ENCODE results near the gene BIRC2.

DNA sequence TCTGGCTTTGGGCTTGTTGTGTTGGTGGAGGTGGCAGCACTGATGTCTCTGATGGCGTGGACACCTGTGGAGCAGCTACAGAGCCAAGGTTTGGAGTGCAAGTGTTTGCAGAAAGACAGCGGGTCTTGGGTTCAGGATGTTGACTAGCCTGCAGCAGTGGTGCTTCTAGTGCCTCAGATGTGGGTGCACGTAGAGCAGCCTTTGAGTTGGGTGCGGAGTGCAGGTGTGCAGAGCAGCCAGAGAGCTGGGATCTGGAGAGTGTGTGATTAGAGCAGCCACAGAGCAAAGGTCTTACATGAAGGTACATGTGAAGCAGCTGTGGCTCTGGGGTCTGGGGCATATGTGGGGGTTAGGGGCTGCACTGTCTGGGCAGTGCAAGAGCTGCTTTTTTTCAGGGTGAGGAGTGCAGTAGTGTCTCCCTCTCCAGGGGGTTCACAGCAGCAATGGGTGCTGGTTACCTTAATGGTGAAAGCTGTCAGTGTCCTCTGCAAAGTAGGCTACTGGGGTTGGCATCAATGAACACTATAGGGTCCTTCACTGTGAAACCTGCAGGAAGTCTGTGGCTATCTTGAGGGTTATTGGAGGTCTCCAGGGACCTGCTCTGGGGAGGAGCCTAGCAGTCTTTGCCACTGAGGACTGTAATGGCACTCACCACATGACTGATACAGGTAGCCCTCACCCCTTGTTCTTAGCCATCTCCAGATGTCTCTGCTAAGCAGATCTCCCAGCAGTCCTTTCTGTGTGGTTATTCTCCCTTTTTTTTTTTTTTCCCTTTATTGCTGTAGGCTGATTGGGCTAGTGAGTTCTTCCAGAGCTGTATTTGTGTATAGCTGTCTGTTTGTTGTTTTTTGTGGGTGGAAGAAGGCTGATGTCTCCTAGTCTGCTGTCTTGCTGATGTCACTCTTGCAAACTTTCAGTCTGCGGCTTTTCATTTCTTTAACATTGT lies 14.3 kb downstream of the BIRC2 start:
- TF ChIP-seq ZNF660 (tag by site-specific recombination; IDR thresholded peaks at IDR 0.05), result no peak
- TF ChIP-seq ZNF366 (tag by site-specific recombination; conservative IDR thresholded peaks at IDR 0.05), result no peak
- no peak for TF ChIP-seq ZNF146 (tag by site-specific recombination; IDR thresholded peaks at IDR 0.05)
- TF ChIP-seq, protein P1, sequence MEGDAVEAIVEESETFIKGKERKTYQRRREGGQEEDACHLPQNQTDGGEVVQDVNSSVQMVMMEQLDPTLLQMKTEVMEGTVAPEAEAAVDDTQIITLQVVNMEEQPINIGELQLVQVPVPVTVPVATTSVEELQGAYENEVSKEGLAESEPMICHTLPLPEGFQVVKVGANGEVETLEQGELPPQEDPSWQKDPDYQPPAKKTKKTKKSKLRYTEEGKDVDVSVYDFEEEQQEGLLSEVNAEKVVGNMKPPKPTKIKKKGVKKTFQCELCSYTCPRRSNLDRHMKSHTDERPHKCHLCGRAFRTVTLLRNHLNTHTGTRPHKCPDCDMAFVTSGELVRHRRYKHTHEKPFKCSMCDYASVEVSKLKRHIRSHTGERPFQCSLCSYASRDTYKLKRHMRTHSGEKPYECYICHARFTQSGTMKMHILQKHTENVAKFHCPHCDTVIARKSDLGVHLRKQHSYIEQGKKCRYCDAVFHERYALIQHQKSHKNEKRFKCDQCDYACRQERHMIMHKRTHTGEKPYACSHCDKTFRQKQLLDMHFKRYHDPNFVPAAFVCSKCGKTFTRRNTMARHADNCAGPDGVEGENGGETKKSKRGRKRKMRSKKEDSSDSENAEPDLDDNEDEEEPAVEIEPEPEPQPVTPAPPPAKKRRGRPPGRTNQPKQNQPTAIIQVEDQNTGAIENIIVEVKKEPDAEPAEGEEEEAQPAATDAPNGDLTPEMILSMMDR (tag by site-specific recombination; IDR thresholded peaks at IDR 0.05), result no peak
